Aorta (tissue), 5 donors: ENCODE results near the gene FITM1. TPM values are rescaled to one million over a fixed set of nuclear protein-coding genes. Genes with fewer than 3 reads are reported as not detected.

ENCODE experiments used
- ATAC-seq: fragments of 200-7000 bp; cut with Tn5 transposase; one replicate; pipeline ENCODE4 v1.9.1; 2022; ENCODE audit warnings: moderate library complexity; ENCODE audit not compliant: low FRiP score
- DNase-seq, 2 donors: peaks; one replicate each; pipeline ENCODE4 v3.0.0-alpha.2; 2020
- H3K27ac ChIP-seq, 2 donors: one replicate each; pipeline ENCODE4 v1.5.1; 2013; ENCODE audit warnings: low read length in 2 of 2, mild to moderate bottlenecking in 2 of 2, moderate library complexity in 2 of 2, control low read depth in 1 of 2, inconsistent platforms in 1 of 2, low read depth in 1 of 2
- H3K27me3 ChIP-seq, 2 donors: one replicate each; pipeline ENCODE4 v1.6.1; 2013; ENCODE audit warnings: control low read depth in 1 of 2, low read length in 1 of 2, mild to moderate bottlenecking in 1 of 2, moderate library complexity in 1 of 2; ENCODE audit not compliant: insufficient read depth in 2 of 2, control insufficient read depth in 1 of 2
- H3K36me3 ChIP-seq, 2 donors: one replicate each; pipeline ENCODE4 v1.6.1; 2013; ENCODE audit warnings: control low read depth in 1 of 2, low read length in 1 of 2, mild to moderate bottlenecking in 1 of 2; ENCODE audit not compliant: insufficient read depth in 2 of 2, control insufficient read depth in 1 of 2
- H3K4me1 ChIP-seq, 2 donors: one replicate each; pipeline ENCODE4 v1.6.1; 2013; ENCODE audit warnings: low read length in 2 of 2, control low read depth in 1 of 2, mild to moderate bottlenecking in 1 of 2, moderate library complexity in 1 of 2; ENCODE audit not compliant: insufficient read depth in 2 of 2, control insufficient read depth in 1 of 2
- H3K4me3 ChIP-seq, 2 donors: one replicate each; pipeline ENCODE4 v1.5.1; 2013; ENCODE audit warnings: low read length in 2 of 2, control low read depth in 1 of 2, mild to moderate bottlenecking in 1 of 2
- H3K9me3 ChIP-seq: one replicate; pipeline ENCODE4 v1.6.1; 2013; ENCODE audit warnings: mild to moderate bottlenecking, low read length; ENCODE audit not compliant: control insufficient read depth
- WGBS, 2 donors: extraction: QIAGEN DNeasy Blood & Tissue Kit; methylation state at CpG; one replicate each; pipeline ENCODE4 v1.1.7; 2013; 5-methylcytosine and 5-hydroxymethylcytosine counted together
- intact Hi-C, 2 donors: fragments of 100-400 bp; cut with DNase I; formaldehyde crosslinking; loops; one replicate each; pipeline versions ENCODE4 v1.14.2 to v1.15.0; 2022
- polyA plus RNA-seq, 2 donors: library from polyadenylated mRNA; stranded (reverse); fragments of 200-250 nt; gene quantifications; one replicate each; pipeline ENCODE4 v1.2.3, GENCODE V29; 2013
- total RNA-seq, 2 donors: library from RNA; stranded (reverse); fragmentation: NEBNext Ultra II Directional; extraction: Animal tissue kit (Norgen Biotek cat#: 25700); gene quantifications; one replicate each; pipeline ENCODE4 v1.2.1, GENCODE V29; 2021
- donor health status: healthy with polysubstance abuse.
- donor health status: Bipolar disorder and iron deficiency.
- donor health status: DM: no; HTN: no; CAD: no.
- donor health status: DM: no; HTN: no; CAD: no.
- donor health status: DM: yes; HTN: yes; CAD: no.

The FITM1 gene
- total and polyA plus RNA-seq, 4 donors = 0.56 to 0.75 (median 0.71) TPM; not detected in 1

GRCh38 chr14:24095271-24096068 lies 35.0 kb upstream of the FITM1 start:
- Histone ChIP-seq H3K4me3 (no peak overlapping the region), H3K4me1 (no peaks in the 10 kb centered on the region), H3K27me3 (no peaks in the 10 kb centered on the region), H3K36me3 (no peaks in the 10 kb centered on the region), H3K27ac (no peak overlapping the region), H3K9me3 (no peaks in the 10 kb centered on the region)
- intact Hi-C loops = no loop called here
- no peak for ATAC-seq
- 72 to 73% methylated on average over 12 of the region's 12 CpGs for WGBS, 2 donors
- peak; percentile 78 to 83 for DNase-seq

GRCh38 chr14:24096545-24097181 lies 33.8 kb upstream of the FITM1 start:
- no peaks in the 10 kb centered on the region for H3K9me3 ChIP-seq
- ATAC-seq (no peak), DNase-seq (peak; percentile 38 to 39)
- no peak overlapping the region for H3K4me3 ChIP-seq
- 92% methylated on average over 8 of the region's 8 CpGs for WGBS, 2 donors
- H3K27me3 ChIP-seq = no peaks in the 10 kb centered on the region
- no peaks in the 10 kb centered on the region for H3K4me1 ChIP-seq
- no peak overlapping the region for H3K27ac ChIP-seq
- intact Hi-C loops = no loop called here
- H3K36me3 ChIP-seq = no peaks in the 10 kb centered on the region

GRCh38 chr14:24098229-24098926 lies 32.1 kb upstream of the FITM1 start:
- Histone ChIP-seq H3K9me3 (no peaks in the 10 kb centered on the region), H3K27me3 (no peaks in the 10 kb centered on the region), H3K4me1 (no peaks in the 10 kb centered on the region), H3K27ac (no peak overlapping the region), H3K36me3 (no peaks in the 10 kb centered on the region), H3K4me3 (no peak overlapping the region)
- DNase-seq (peak; percentile 37 to 73), ATAC-seq (no peak)
- intact Hi-C loops = no loop called here
- 94% methylated on average over 16 of the region's 16 CpGs for WGBS, 2 donors

GRCh38 chr14:24098927-24099813 lies 31.3 kb upstream of the FITM1 start:
- Histone ChIP-seq H3K27ac (no peak overlapping the region), H3K4me1 (no peaks in the 10 kb centered on the region), H3K27me3 (no peaks in the 10 kb centered on the region), H3K4me3 (no peak overlapping the region), H3K9me3 (no peaks in the 10 kb centered on the region), H3K36me3 (no peaks in the 10 kb centered on the region)
- 85 to 87% methylated on average over 17 of the region's 17 CpGs for WGBS, 2 donors
- ATAC-seq (no peak), DNase-seq (peak; percentile 38 to 72)
- intact Hi-C loops = no loop called here

- Histone ChIP-seq H3K9me3 (no peaks in the 10 kb centered on the region), H3K27ac (no peak overlapping the region), H3K36me3 (no peaks in the 10 kb centered on the region), H3K4me1 (no peaks in the 10 kb centered on the region), H3K4me3 (no peak overlapping the region), H3K27me3 (no peaks in the 10 kb centered on the region)
- ATAC-seq (no peak), DNase-seq (no peak)
- 74 to 81% methylated on average over 4 of the region's 4 CpGs for WGBS, 2 donors
- intact Hi-C loops = no loop called here
These were observed 30.1 kb upstream of the FITM1 start for GRCh38 chr14:24100197-24100981.

- Histone ChIP-seq H3K4me1 (no peaks in the 10 kb centered on the region), H3K27ac (no peak overlapping the region), H3K4me3 (no peak overlapping the region), H3K27me3 (no peaks in the 10 kb centered on the region), H3K9me3 (no peaks in the 10 kb centered on the region), H3K36me3 (no peaks in the 10 kb centered on the region)
- ATAC-seq (no peak), DNase-seq (peak in 1 of 2 donors; percentile 17)
- intact Hi-C loops = no loop called here
- 94 to 97% methylated on average over 3 of the region's 3 CpGs for WGBS, 2 donors
These were observed 29.4 kb upstream of the FITM1 start for GRCh38 chr14:24100982-24101494.

- DNase-seq (peak in 1 of 2 donors; percentile 24), ATAC-seq (no peak)
- no peak overlapping the region for H3K27ac ChIP-seq
- no peaks in the 10 kb centered on the region for H3K4me1 ChIP-seq
- WGBS, 2 donors = 88 to 89% methylated on average over 7 of the region's 7 CpGs
- no peaks in the 10 kb centered on the region for H3K36me3 ChIP-seq
- intact Hi-C loops = no loop called here
- H3K4me3 ChIP-seq = no peak overlapping the region
- H3K27me3 ChIP-seq = no peaks in the 10 kb centered on the region
- no peaks in the 10 kb centered on the region for H3K9me3 ChIP-seq
These were observed 28.0 kb upstream of the FITM1 start for GRCh38 chr14:24102357-24103048.
